ENCODE data around the gene ST6GALNAC5.

DNA sequence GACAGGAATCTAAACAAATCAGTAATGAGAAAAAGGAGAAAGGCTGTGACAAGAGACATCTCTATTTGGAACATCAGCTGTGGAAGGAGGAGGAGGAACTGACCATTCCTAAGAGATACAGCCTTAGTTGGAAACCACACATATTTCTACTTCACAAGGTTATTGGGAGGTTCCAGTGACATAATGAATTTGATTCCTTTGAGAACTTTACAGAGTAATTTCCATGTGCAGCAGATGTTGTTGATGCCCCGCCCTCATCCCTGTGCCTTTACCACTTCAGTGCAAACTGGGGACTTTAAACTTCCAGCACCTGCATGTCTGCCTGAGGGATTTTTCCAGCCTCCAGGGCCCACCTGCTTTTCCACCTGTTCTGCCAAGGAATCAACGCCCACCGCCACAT, 9.3 kb upstream of the ST6GALNAC5 start:
- TF ChIP-seq GABPA (IDR thresholded peaks at IDR 0.05; ENCODE audit: low read depth, low read length) (no peak), GABPA (CRISPR knock-in tag; IDR thresholded peaks at IDR 0.05; ENCODE audit: low read depth) (no peak), ZNF776 (CRISPR knock-in tag; IDR thresholded peaks at IDR 0.05) (no peak), CTCF (CRISPR knock-in tag; IDR thresholded peaks at IDR 0.05) (no peak), FOSL2 (CRISPR knock-in tag; IDR thresholded peaks at IDR 0.05) (no peak), POLR2A (IDR thresholded peaks at IDR 0.05; ENCODE audit: insufficient read depth in 1 of 2, low read depth in 2 of 2, low read length in 2 of 2) (no peak), ZNF713 (CRISPR knock-in tag; IDR thresholded peaks at IDR 0.05) (no peak)
- TF ChIP-seq, protein P1, sequence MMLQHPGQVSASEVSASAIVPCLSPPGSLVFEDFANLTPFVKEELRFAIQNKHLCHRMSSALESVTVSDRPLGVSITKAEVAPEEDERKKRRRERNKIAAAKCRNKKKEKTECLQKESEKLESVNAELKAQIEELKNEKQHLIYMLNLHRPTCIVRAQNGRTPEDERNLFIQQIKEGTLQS (CRISPR knock-in tag; IDR thresholded peaks at IDR 0.05), result no peak

All from HepG2 (cell line).